GM23338 (cell line): ENCODE measurements around the gene TMEM185B. TPM values are rescaled to one million over a fixed set of nuclear protein-coding genes. Genes with fewer than 3 reads are reported as not detected.

Experiments used
- CREB1 ChIP-seq: fragments of 250-450 bp; sonication (Bioruptor Pico); IDR thresholded peaks from 2 replicates; pipeline ENCODE4 v1.5.0; 2020; ENCODE audit warnings: low read depth, mild to moderate bottlenecking, moderate library complexity
- EZH2phosphoT487 ChIP-seq: fragments of 200-600 bp; sonication (generic); IDR thresholded peaks from one replicate; pipeline ENCODE4 v1.8.1; 2018; ENCODE audit warnings: antibody characterized with exemption; ENCODE audit not compliant: unreplicated experiment
- JUNB ChIP-seq: IDR thresholded peaks from one replicate; pipeline ENCODE4 v1.6.1; 2016; ENCODE audit warnings: antibody characterized with exemption; ENCODE audit not compliant: unreplicated experiment
- NANOG ChIP-seq: IDR thresholded peaks from 2 replicates; pipeline ENCODE4 v1.6.1; 2016; ENCODE audit warnings: antibody characterized with exemption, borderline replicate concordance
- POLR2AphosphoS5 ChIP-seq: IDR thresholded peaks from 2 replicates; pipeline ENCODE4 v1.6.1; 2016; ENCODE audit warnings: antibody characterized with exemption, low read depth
- STAT1 ChIP-seq: IDR thresholded peaks from one replicate; pipeline ENCODE4 v1.6.1; 2016; ENCODE audit warnings: antibody characterized with exemption; ENCODE audit not compliant: unreplicated experiment
- ZNF331 ChIP-seq: fragments of 250-450 bp; sonication (Bioruptor Pico); IDR thresholded peaks from 2 replicates; pipeline ENCODE4 v1.5.0; 2020; ENCODE audit warnings: low read depth, mild to moderate bottlenecking, moderate library complexity
- polyA plus RNA-seq: library from polyadenylated mRNA; unstranded; fragments of >200 nt; fragmentation: Nextera tagmentation; extraction: Ambion mirVana; gene quantifications from 2 replicates; pipeline ENCODE4 v1.2.1, GENCODE V29; 2016
- total RNA-seq: library from RNA; depleted of rRNA; stranded (reverse); fragments of >200 nt; shearing (Covaris generic); gene quantifications from 2 replicates; pipeline ENCODE4 v1.2.3, GENCODE V29; 2014
- TF ChIP-seq, protein P1 (sequence below), 2 experiments: fragments of 200-600 bp in 1 of 2; sonication (generic) in 1 of 2; conservative IDR thresholded peaks; 2 replicates each; pipeline versions ENCODE4 v1.5.1 to v1.6.1; 2016 to 2017; ENCODE audit warnings: antibody characterized with exemption in 2 of 2, low read depth in 2 of 2, mild to moderate bottlenecking in 2 of 2, moderate library complexity in 1 of 2
- TF ChIP-seq, protein P2 (sequence below): fragments of 250-450 bp; sonication (Bioruptor Pico); IDR thresholded peaks from 2 replicates; pipeline ENCODE4 v1.5.0; 2020; ENCODE audit warnings: mild to moderate bottlenecking, moderate library complexity

TMEM185B gene
- total and polyA plus RNA-seq, 2 experiments from 2014 or later = 3.9 to 24.4 TPM

GRCh38 chr2:120247851-120248250 is 24.7 kb upstream of the TMEM185B start (continued):
- TF ChIP-seq, protein P1, sequence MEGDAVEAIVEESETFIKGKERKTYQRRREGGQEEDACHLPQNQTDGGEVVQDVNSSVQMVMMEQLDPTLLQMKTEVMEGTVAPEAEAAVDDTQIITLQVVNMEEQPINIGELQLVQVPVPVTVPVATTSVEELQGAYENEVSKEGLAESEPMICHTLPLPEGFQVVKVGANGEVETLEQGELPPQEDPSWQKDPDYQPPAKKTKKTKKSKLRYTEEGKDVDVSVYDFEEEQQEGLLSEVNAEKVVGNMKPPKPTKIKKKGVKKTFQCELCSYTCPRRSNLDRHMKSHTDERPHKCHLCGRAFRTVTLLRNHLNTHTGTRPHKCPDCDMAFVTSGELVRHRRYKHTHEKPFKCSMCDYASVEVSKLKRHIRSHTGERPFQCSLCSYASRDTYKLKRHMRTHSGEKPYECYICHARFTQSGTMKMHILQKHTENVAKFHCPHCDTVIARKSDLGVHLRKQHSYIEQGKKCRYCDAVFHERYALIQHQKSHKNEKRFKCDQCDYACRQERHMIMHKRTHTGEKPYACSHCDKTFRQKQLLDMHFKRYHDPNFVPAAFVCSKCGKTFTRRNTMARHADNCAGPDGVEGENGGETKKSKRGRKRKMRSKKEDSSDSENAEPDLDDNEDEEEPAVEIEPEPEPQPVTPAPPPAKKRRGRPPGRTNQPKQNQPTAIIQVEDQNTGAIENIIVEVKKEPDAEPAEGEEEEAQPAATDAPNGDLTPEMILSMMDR (conservative IDR thresholded peaks at IDR 0.05; ENCODE audit: low read depth in 2 of 2) = no peak
- no peak for TF ChIP-seq NANOG
- no peak for TF ChIP-seq CREB1 (CRISPR knock-in tag)
- no peak for TF ChIP-seq EZH2phosphoT487
- TF ChIP-seq ZNF331 = no peak
- no peak for TF ChIP-seq STAT1
- TF ChIP-seq JUNB = no peak
- TF ChIP-seq, protein P2, sequence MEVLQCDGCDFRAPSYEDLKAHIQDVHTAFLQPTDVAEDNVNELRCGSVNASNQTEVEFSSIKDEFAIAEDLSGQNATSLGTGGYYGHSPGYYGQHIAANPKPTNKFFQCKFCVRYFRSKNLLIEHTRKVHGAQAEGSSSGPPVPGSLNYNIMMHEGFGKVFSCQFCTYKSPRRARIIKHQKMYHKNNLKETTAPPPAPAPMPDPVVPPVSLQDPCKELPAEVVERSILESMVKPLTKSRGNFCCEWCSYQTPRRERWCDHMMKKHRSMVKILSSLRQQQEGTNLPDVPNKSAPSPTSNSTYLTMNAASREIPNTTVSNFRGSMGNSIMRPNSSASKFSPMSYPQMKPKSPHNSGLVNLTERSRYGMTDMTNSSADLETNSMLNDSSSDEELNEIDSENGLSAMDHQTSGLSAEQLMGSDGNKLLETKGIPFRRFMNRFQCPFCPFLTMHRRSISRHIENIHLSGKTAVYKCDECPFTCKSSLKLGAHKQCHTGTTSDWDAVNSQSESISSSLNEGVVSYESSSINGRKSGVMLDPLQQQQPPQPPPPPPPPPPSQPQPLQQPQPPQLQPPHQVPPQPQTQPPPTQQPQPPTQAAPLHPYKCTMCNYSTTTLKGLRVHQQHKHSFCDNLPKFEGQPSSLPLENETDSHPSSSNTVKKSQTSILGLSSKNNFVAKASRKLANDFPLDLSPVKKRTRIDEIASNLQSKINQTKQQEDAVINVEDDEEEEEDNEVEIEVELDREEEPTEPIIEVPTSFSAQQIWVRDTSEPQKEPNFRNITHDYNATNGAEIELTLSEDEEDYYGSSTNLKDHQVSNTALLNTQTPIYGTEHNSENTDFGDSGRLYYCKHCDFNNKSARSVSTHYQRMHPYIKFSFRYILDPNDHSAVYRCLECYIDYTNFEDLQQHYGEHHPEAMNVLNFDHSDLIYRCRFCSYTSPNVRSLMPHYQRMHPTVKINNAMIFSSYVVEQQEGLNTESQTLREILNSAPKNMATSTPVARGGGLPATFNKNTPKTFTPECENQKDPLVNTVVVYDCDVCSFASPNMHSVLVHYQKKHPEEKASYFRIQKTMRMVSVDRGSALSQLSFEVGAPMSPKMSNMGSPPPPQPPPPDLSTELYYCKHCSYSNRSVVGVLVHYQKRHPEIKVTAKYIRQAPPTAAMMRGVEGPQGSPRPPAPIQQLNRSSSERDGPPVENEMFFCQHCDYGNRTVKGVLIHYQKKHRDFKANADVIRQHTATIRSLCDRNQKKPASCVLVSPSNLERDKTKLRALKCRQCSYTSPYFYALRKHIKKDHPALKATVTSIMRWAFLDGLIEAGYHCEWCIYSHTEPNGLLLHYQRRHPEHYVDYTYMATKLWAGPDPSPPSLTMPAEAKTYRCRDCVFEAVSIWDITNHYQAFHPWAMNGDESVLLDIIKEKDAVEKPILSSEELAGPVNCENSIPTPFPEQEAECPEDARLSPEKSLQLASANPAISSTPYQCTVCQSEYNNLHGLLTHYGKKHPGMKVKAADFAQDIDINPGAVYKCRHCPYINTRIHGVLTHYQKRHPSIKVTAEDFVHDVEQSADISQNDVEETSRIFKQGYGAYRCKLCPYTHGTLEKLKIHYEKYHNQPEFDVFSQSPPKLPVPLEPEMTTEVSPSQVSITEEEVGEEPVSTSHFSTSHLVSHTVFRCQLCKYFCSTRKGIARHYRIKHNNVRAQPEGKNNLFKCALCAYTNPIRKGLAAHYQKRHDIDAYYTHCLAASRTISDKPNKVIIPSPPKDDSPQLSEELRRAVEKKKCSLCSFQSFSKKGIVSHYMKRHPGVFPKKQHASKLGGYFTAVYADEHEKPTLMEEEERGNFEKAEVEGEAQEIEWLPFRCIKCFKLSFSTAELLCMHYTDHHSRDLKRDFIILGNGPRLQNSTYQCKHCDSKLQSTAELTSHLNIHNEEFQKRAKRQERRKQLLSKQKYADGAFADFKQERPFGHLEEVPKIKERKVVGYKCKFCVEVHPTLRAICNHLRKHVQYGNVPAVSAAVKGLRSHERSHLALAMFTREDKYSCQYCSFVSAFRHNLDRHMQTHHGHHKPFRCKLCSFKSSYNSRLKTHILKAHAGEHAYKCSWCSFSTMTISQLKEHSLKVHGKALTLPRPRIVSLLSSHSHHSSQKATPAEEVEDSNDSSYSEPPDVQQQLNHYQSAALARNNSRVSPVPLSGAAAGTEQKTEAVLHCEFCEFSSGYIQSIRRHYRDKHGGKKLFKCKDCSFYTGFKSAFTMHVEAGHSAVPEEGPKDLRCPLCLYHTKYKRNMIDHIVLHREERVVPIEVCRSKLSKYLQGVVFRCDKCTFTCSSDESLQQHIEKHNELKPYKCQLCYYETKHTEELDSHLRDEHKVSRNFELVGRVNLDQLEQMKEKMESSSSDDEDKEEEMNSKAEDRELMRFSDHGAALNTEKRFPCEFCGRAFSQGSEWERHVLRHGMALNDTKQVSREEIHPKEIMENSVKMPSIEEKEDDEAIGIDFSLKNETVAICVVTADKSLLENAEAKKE (CRISPR knock-in tag) = no peak
- no peak for TF ChIP-seq POLR2AphosphoS5
